ENCODE measurements around the gene SAE1. TPM values are rescaled to one million over a fixed set of nuclear protein-coding genes. Genes with fewer than 3 reads are reported as not detected.
A peak's percentile ranks its signal among the peaks of the same experiment; 100 is the strongest.

SAE1 gene
- total RNA-seq, 2 donors from 2014 or later: 48.4 to 73.0 TPM

- Histone ChIP-seq H3K9me3 (no peaks in the 10 kb centered on the region), H3K36me3 (no peaks in the 10 kb centered on the region), H3K4me1 (replicated peaks) (peaks cover 2% of the 10 kb centered on the region), H3K27ac (peak overlapping the region; percentile 100), H3K4me3 (no peak overlapping the region), H3K27me3 (replicated peaks; ENCODE audit: insufficient read depth) (no peaks in the 10 kb centered on the region)
- no peak for TF ChIP-seq POLR2AphosphoS5 (IDR thresholded peaks at IDR 0.05)
- no peak for TF ChIP-seq CTCF (IDR thresholded peaks at IDR 0.05)
- no peak for TF ChIP-seq POLR2A (IDR thresholded peaks at IDR 0.05)
- intact Hi-C loops (cut with DNase I): loop anchor here (5.0 kb wide), 1 partner anchor 247 kb away; the partner anchor contains the start of gene ARHGAP35
- 11% methylated on average over 2 of the region's 2 CpGs for WGBS
- DNase-seq (ENCODE audit: low spot score): no peak
Measured at GRCh38 chr19:47109177-47109540, 21.5 kb upstream of the SAE1 start.

- Histone ChIP-seq H3K4me1 (replicated peaks) (peaks cover 2% of the 10 kb centered on the region), H3K9me3 (no peaks in the 10 kb centered on the region)
- intact Hi-C loops (cut with DNase I): loop anchor here (5.0 kb wide), 1 partner anchor 247 kb away; the partner anchor contains the start of gene ARHGAP35
Measured at GRCh38 chr19:47109541-47110375, 20.9 kb upstream of the SAE1 start.

GRCh38 chr19:47110521-47111005, 20.1 kb upstream of the SAE1 start:
- peak overlapping the region; percentile 79 to 95 for H3K4me3 ChIP-seq
- no peaks in the 10 kb centered on the region for H3K27me3 ChIP-seq (replicated peaks; ENCODE audit: insufficient read depth)
- TF ChIP-seq POLR2A (IDR thresholded peaks at IDR 0.05) (no peak), CTCF (IDR thresholded peaks at IDR 0.05) (no peak), POLR2AphosphoS5 (IDR thresholded peaks at IDR 0.05) (no peak)
- intact Hi-C loops (cut with DNase I): no loop called here
- WGBS: 1% methylated on average over 12 of the region's 12 CpGs
- DNase-seq (ENCODE audit: low spot score): no peak
- peak overlapping the region; percentile 100 for H3K27ac ChIP-seq
- H3K9me3 ChIP-seq: no peaks in the 10 kb centered on the region
- H3K36me3 ChIP-seq: no peaks in the 10 kb centered on the region
- H3K4me1 ChIP-seq (replicated peaks): peaks cover 2% of the 10 kb centered on the region

More at GRCh38 chr19:47109541-47110375, 20.9 kb upstream of the SAE1 start:
- 4% methylated on average over 15 of the region's 15 CpGs for WGBS
- Histone ChIP-seq H3K36me3 (no peaks in the 10 kb centered on the region), H3K27ac (peak overlapping the region; percentile 100), H3K27me3 (replicated peaks; ENCODE audit: insufficient read depth) (no peaks in the 10 kb centered on the region), H3K4me3 (peak overlapping the region; percentile 79 to 95)
- TF ChIP-seq CTCF (IDR thresholded peaks at IDR 0.05) (no peak), POLR2AphosphoS5 (IDR thresholded peaks at IDR 0.05) (peak; percentile 7), POLR2A (IDR thresholded peaks at IDR 0.05) (peak; percentile 54)
- no peak for DNase-seq (ENCODE audit: low spot score)

- Histone ChIP-seq H3K4me1 (replicated peaks) (peaks cover 2% of the 10 kb centered on the region), H3K27ac (peak overlapping the region; percentile 100), H3K27me3 (replicated peaks; ENCODE audit: insufficient read depth) (no peaks in the 10 kb centered on the region), H3K4me3 (peak overlapping the region; percentile 79 to 95), H3K9me3 (no peaks in the 10 kb centered on the region), H3K36me3 (no peaks in the 10 kb centered on the region)
- TF ChIP-seq POLR2A (IDR thresholded peaks at IDR 0.05) (no peak), CTCF (IDR thresholded peaks at IDR 0.05) (no peak), POLR2AphosphoS5 (IDR thresholded peaks at IDR 0.05) (no peak)
- no peak for DNase-seq (ENCODE audit: low spot score)
- under 1% methylated on average over 35 of the region's 35 CpGs for WGBS
- intact Hi-C loops (cut with DNase I): no loop called here
Measured at GRCh38 chr19:47111006-47111621, 19.5 kb upstream of the SAE1 start.
